DLD1 (cell line): ENCODE data around the gene PLPP3.
"Not testable (repeated sequence)": the region's sequence is repeated elsewhere in the genome, so short reads cannot be mapped to it uniquely, and the experiment has no call there.

Source experiments
- in situ Hi-C: cut with HindIII; loops from 2 replicates; pipeline ENCODE4 v1.10.0; 2017; ENCODE audit warnings: low sequenced_read_pairs

The PLPP3 gene

GRCh38 chr1:56578963-56579875 is at the start of gene PLPP3:
TSS of gene PLPP3 (minus strand) at chr1:56579563. CDS start at chr1:56579016, 547 bp downstream.
- in situ Hi-C loops: no loop called here

GRCh38 chr1:56627636-56628039 is 48.3 kb upstream of the PLPP3 start:
- in situ Hi-C loops: no loop called here

GRCh38 chr1:56627019-56627635 is 47.8 kb upstream of the PLPP3 start:
- in situ Hi-C loops: no loop called here

- in situ Hi-C loops: no loop called here
These were observed 47.2 kb upstream of the PLPP3 start for GRCh38 chr1:56626546-56626945.

GRCh38 chr1:56625819-56626440 is 46.6 kb upstream of the PLPP3 start:
- in situ Hi-C loops: no loop called here

GRCh38 chr1:56617141-56617540 is 37.8 kb upstream of the PLPP3 start:
- in situ Hi-C loops: no loop called here

- in situ Hi-C loops: not testable (repeated sequence)
These were observed 31.4 kb upstream of the PLPP3 start for GRCh38 chr1:56610770-56611169.

GRCh38 chr1:56610097-56610496 is 30.7 kb upstream of the PLPP3 start:
- in situ Hi-C loops: not testable (repeated sequence)

GRCh38 chr1:56595397-56596191 is 16.2 kb upstream of the PLPP3 start:
- in situ Hi-C loops: not testable (repeated sequence)

- in situ Hi-C loops: no loop called here
These were observed 12.5 kb upstream of the PLPP3 start for GRCh38 chr1:56591909-56592308.

- in situ Hi-C loops: no loop called here
These were observed 11.2 kb upstream of the PLPP3 start for GRCh38 chr1:56590520-56591011.

GRCh38 chr1:56589369-56589768 is 10.0 kb upstream of the PLPP3 start:
- in situ Hi-C loops: no loop called here

- in situ Hi-C loops: no loop called here
These were observed 7.1 kb upstream of the PLPP3 start for GRCh38 chr1:56586502-56586901.

- in situ Hi-C loops: no loop called here
These were observed 6.6 kb upstream of the PLPP3 start for GRCh38 chr1:56585985-56586384.

GRCh38 chr1:56584910-56585528 is 5.7 kb upstream of the PLPP3 start:
- in situ Hi-C loops: no loop called here

- in situ Hi-C loops: no loop called here
These were observed 4.7 kb upstream of the PLPP3 start for GRCh38 chr1:56583957-56584468.

GRCh38 chr1:56580771-56581170 is 1.4 kb upstream of the PLPP3 start:
- in situ Hi-C loops: no loop called here

- in situ Hi-C loops: no loop called here
These were observed 1.0 kb downstream of the PLPP3 start for GRCh38 chr1:56578138-56578962.

GRCh38 chr1:56577406-56578137 is 1.8 kb downstream of the PLPP3 start:
- in situ Hi-C loops: no loop called here
